GM19324 (cell line): ENCODE results near the gene GALNT2.

ENCODE experiments used
- ATAC-seq: cut with Tn5 transposase; IDR thresholded peaks from one replicate; pipeline ENCODE4 v1.9.1; 2021; ENCODE audit warnings: mild to moderate bottlenecking, moderate library complexity; ENCODE audit not compliant: unreplicated experiment, low FRiP score

GALNT2 gene

DNA sequence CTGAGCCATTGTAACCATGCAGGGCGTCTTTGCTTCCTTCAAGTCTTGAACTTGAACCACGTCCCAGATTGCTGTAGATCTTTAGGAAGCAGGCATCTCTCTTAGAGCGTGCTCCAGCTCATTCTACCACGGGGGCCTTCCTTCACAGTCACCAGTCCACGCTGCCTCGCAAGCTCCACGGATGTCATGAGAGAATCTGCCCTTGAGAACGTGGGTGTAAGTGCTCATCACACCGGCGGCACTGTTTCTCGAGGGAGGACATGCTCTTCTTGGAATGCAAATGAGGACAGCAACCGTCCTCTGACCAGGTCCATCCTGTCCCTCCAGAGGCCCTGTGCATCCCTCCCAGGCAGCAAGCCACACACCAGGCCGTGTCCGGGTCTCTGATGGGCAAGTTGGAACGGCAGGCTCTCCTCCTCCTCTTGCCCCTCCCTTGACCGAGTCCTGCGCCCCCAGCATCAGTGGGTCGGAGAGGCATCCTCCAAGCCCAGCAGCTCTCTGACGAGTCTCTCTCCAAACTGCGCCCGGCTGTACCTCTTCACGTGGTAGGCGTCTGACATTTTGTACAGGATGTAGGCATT is 256.0 kb downstream of the GALNT2 start:
- ATAC-seq = no peak

DNA sequence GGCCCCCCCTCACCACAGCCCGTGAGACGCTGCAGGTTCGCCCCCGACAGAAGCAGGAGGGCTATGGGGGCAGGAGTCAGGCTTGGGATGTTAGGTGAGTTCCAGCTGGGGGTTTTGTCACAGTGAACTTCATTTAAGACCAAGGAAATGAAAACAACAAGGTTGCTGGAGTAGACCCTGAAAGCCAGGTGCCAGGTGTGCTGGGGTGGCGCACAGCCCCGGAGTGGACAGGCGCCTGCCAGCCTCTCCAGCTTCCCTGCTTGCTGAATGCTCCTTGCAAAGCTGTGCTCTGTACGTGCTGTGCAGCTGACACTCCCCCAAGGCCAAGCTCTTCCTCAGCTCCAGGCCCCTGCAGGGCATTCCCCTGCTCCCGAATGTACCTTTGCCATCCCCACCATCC is 256.6 kb downstream of the GALNT2 start:
- no peak for ATAC-seq

DNA sequence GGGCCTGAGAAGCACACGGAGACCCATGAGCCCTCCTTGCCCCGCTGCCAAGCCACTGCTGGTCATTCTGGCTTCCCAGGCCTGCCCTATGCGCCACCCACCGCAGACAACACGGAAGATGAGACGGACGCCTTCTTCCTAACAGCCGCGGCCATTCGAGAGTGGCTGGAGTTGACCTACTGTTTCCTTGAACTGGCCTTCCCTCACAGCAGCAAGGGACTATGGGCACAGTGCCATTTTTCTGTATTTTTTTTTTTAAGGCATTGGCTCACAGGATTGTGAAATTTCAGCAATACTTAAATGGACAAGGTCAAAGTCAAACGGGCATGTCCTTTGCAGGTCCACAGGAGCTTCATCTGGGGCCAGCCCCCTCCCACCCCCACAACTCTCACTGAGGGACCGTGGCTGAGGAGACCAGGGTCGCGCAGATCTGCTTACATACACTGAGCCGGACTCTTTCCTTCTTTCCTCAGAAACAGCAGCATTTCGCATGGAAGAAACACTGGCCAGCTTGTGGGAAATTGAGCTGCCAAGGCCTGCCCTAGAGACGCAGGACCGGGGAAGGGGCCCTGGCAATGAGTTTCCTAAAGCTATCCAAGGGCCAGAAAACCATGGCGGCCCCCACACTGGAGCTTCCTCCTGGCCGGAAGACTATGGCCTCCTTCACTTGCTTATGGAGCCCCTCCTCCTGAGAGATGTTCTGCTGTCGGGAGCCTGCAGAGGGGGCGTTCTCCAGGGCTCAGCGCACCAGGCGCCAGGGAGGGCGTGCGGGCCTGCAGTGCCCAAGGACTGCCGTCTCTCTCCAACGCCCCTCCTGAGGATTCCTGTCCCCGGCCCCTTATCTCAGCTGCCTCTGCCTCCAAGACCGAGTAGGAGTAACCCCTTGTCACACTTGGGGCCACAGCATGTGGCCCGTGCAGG is 260.2 kb downstream of the GALNT2 start:
- no peak for ATAC-seq

DNA sequence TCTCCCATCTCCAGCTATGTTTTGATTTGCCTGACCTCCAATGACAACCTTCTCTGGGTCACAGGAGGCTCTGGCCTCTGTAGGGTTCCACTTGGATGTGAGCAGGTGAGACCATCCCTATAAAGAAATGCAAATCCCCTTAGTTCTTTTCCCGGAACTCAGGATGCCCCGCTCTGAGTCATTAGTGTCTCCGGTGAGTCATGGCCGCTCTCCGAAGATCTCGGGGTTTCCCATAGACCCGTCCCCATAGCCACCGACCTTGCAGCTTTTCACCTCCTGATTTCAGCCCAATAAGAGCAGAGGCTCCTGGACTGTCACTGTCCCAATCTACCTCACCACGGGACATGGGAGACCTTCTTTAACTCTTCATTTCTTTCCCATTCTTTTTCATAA is 260.9 kb downstream of the GALNT2 start:
- ATAC-seq = no peak

DNA sequence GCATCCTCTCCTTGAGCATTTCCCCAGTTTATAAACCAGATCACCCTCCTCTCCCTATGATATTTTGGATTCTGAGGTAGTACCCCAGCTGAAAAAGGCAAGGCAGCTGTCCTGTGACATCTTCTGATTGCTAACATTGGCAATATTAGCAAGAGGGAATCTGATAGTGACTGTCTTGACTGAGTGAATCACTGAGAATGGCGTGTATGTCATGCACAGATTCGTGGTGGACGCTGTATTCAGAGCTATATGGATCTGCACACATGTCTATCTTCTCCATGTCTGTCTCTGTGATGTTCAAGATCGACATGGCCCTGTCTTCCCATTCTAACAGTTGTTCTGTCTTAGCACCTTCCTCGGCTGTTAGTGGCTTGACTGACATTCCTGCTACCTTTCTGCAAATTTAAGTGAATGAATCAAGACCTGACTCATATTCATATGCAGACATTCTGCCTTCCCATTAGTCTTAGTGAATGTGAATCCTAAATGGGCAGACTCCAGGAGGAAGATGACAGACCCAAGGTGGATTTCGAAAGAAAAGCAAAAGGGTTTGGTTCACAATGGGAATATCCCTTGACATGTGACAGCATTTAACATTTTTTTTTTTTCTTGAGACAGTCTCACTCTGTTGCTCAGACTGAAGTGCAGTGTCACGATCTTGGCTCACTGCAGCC is 261.4 kb downstream of the GALNT2 start:
- no peak for ATAC-seq

DNA sequence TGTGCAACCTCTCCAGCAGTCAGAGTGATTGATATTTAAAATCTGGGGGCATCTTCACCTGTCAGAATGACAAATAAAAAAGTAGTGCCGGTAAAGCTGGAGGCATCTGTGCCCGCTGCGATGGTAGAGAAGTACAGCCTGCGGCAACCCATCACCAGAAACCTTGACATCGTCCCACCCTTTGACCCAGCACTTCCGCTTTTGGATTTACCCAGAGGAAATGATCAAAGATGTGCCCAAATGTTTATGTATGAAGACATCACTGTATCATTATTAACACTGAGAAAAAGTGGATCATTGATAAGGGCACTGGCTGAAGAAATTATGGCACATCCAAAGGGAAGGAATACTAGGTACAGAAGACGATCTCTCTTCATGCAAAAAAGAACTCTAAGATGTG is 263.1 kb downstream of the GALNT2 start:
- ATAC-seq = no peak
